ENCODE data around the gene SIGLEC15. TPM values are rescaled to one million over a fixed set of nuclear protein-coding genes. Genes with fewer than 3 reads are reported as not detected.

Gene SIGLEC15
- total RNA-seq, 1 experiment from 2014 or later: 0.13 TPM

DNA sequence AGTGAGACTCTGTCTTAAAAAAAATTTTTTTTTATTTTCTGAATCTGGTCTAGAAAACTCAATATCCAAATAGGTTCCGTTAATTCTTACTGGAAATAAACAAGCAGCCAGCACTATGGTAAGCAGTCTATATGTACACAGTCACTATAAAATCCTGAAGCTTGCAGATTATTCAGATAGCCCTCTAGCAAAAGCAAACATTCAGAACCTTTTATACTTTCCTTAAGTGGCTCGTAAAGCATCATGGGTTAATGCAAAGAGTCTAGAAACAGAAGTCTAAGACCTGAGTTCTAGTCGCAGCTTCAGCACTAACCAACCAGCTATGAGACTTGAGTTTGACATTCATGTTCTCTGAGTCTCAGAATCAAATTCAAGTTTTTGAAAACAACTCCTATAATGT lies 51.9 kb downstream of the SIGLEC15 start:
- Mint-ChIP-seq H3K36me3 (ENCODE audit: insufficient read depth in 1 of 3, low read depth in 3 of 3) (peaks cover 20 to 48% (median 41%) of the 10 kb centered on the region in 3 experiments; a peak in 6 of 7 replicates), H3K9me3 (peaks cover 3 to 7% of the 10 kb centered on the region in 2 experiments; a peak in 4 of 5 replicates), H3K27me3 (ENCODE audit: low read depth) (no peaks in the 10 kb centered on the region), H3K4me1 (peaks cover 3 to 6% of the 10 kb centered on the region in 2 experiments; a peak in 3 of 4 replicates), H3K27ac (no peak overlapping the region), H3K4me3 (no peak overlapping the region)
- H3K79me2 ChIP-seq (ENCODE audit: insufficient read depth, low read length): no peaks in the 10 kb centered on the region
- H4K20me1 ChIP-seq (ENCODE audit: control insufficient read depth, insufficient read depth, insufficient read length): no peaks in the 10 kb centered on the region
- no peak overlapping the region for H3K9ac ChIP-seq (ENCODE audit: extremely low read depth, insufficient read length, low read length)
- no peaks in the 10 kb centered on the region for H3K9me3 ChIP-seq (ENCODE audit: control insufficient read depth, low read depth, low read length)
- H3K4ac ChIP-seq (ENCODE audit: low read depth, low read length): no peak overlapping the region
- H3K4me2 ChIP-seq (ENCODE audit: insufficient read depth, insufficient read length, low read length): no peak overlapping the region
- no peaks in the 10 kb centered on the region for H3K79me1 ChIP-seq (ENCODE audit: insufficient read depth, low read depth, low read length, poor library complexity, severe bottlenecking)
- no peak overlapping the region for H2BK15ac ChIP-seq (ENCODE audit: low read depth, low read length)
- no peak overlapping the region for H4K91ac ChIP-seq (ENCODE audit: insufficient read length, low read depth, low read length)
- no peak overlapping the region for H3T11ph ChIP-seq (ENCODE audit: low read length)
- no peak for DNase-seq
- no peak overlapping the region for H2BK120ac ChIP-seq (ENCODE audit: low read depth, low read length, poor library complexity, severe bottlenecking)
- no peaks in the 10 kb centered on the region for H3K27me3 ChIP-seq (ENCODE audit: insufficient read depth, low read length)
- H2AFZ ChIP-seq (ENCODE audit: low read length): no peak overlapping the region
- no peaks in the 10 kb centered on the region for H3K23me2 ChIP-seq (ENCODE audit: insufficient read length, low read depth, low read length, poor library complexity, severe bottlenecking)
- H2BK5ac ChIP-seq (ENCODE audit: insufficient read length, low read length): no peak overlapping the region
- no peak overlapping the region for H2AK5ac ChIP-seq (ENCODE audit: insufficient read length, low read length)
- no CpG with 5 or more reads among the region's 3 CpGs for WGBS (ENCODE audit: extremely low coverage, insufficient read length, low lambda C conversion rate)
- no peak overlapping the region for H3K14ac ChIP-seq (ENCODE audit: insufficient read depth, low read length)
- no peak overlapping the region for H3K18ac ChIP-seq (ENCODE audit: insufficient read length, low read depth, low read length)
- H3K27ac ChIP-seq (ENCODE audit: insufficient read length, low read depth, low read length): no peak overlapping the region
- H3K4me1 ChIP-seq (ENCODE audit: insufficient read depth, low read length): no peaks in the 10 kb centered on the region
- H4K8ac ChIP-seq (replicated peaks; ENCODE audit: insufficient read length, low read depth, low read length): no peak overlapping the region
- no peak overlapping the region for H3K23ac ChIP-seq (ENCODE audit: insufficient read length, low read depth, low read length)
- H4K5ac ChIP-seq (ENCODE audit: insufficient read length, low read depth, low read length): no peak overlapping the region
- no peak overlapping the region for H2BK20ac ChIP-seq (ENCODE audit: low read depth, low read length, poor library complexity, severe bottlenecking)
- no peak for TF ChIP-seq CTCF (conservative IDR thresholded peaks at IDR 0.05)
- no peak overlapping the region for H3K56ac ChIP-seq (ENCODE audit: insufficient read length, low read depth, low read length)
- H2BK12ac ChIP-seq (ENCODE audit: insufficient read length, low read depth, low read length): no peak overlapping the region

All from H9 (cell line).